Liver (tissue), 9 donors: Measurements from ENCODE around the gene CDH13. TPM values are rescaled to one million over a fixed set of nuclear protein-coding genes. Genes with fewer than 3 reads are reported as not detected.

Source experiments
- DNase-seq: peaks from one replicate; pipeline ENCODE4 v3.0.0-alpha.2; 2017; ENCODE audit warnings: low spot score
- H3K27ac ChIP-seq, 2 donors: one replicate each; pipeline ENCODE4 v1.7.0; 2013; ENCODE audit warnings: inconsistent platforms in 2 of 2, low read length in 2 of 2, control low read depth in 1 of 2, low read depth in 1 of 2, mild to moderate bottlenecking in 1 of 2
- H3K27me3 ChIP-seq, 4 donors: one replicate each; pipeline versions ENCODE4 v1.6.1 to v1.7.0; 2013; ENCODE audit warnings: low read length in 3 of 4, inconsistent platforms in 1 of 4, mild to moderate bottlenecking in 1 of 4, moderate library complexity in 1 of 4; ENCODE audit not compliant: control insufficient read depth in 4 of 4, insufficient read depth in 4 of 4
- H3K36me3 ChIP-seq, 4 donors: one replicate each; pipeline versions ENCODE4 v1.6.1 to v1.7.0; 2013; ENCODE audit warnings: low read length in 3 of 4, mild to moderate bottlenecking in 3 of 4, low read depth in 1 of 4, moderate library complexity in 1 of 4; ENCODE audit not compliant: control insufficient read depth in 4 of 4, insufficient read depth in 3 of 4
- H3K4me1 ChIP-seq, 4 donors: one replicate each; pipeline versions ENCODE4 v1.6.1 to v1.7.0; 2013; ENCODE audit warnings: low read length in 3 of 4, mild to moderate bottlenecking in 3 of 4, moderate library complexity in 1 of 4; ENCODE audit not compliant: control insufficient read depth in 4 of 4, insufficient read depth in 4 of 4
- H3K4me3 ChIP-seq, 3 donors: one replicate each; pipeline versions ENCODE4 v1.6.1 to v1.7.0; 2013; ENCODE audit warnings: low read length in 3 of 3, control low read depth in 1 of 3, low read depth in 1 of 3, mild to moderate bottlenecking in 1 of 3
- H3K9ac ChIP-seq, 2 donors: one replicate each; pipeline ENCODE4 v1.7.0; 2013; ENCODE audit warnings: low read length in 2 of 2, mild to moderate bottlenecking in 2 of 2, moderate library complexity in 2 of 2, control low read depth in 1 of 2, low read depth in 1 of 2
- H3K9me3 ChIP-seq, 4 donors: one replicate each; pipeline versions ENCODE4 v1.6.1 to v1.7.0; 2013; ENCODE audit warnings: low read length in 3 of 4; ENCODE audit not compliant: control insufficient read depth in 4 of 4
- EGR1 ChIP-seq, 2 donors: IDR thresholded peaks; 2 replicates each; pipeline ENCODE4 v1.6.1; 2016 to 2018; ENCODE audit warnings: antibody characterized with exemption in 2 of 2, low read depth in 2 of 2
- FOXA1 ChIP-seq: IDR thresholded peaks from 2 replicates; pipeline ENCODE4 v1.6.1; 2016; ENCODE audit warnings: antibody characterized with exemption
- FOXA2 ChIP-seq: IDR thresholded peaks from 2 replicates; pipeline ENCODE4 v1.6.1; 2016; ENCODE audit warnings: antibody characterized with exemption
- GABPA ChIP-seq, 2 donors: IDR thresholded peaks in 1 of 2; conservative IDR thresholded peaks in 1 of 2; 2 replicates each; pipeline ENCODE4 v1.6.1; 2016; ENCODE audit warnings: antibody characterized with exemption in 2 of 2, mild to moderate bottlenecking in 1 of 2, moderate library complexity in 1 of 2
- HNF4A ChIP-seq, 2 donors: conservative IDR thresholded peaks; 2 replicates each; pipeline ENCODE4 v1.6.1; 2016; ENCODE audit warnings: antibody characterized with exemption in 2 of 2, mild to moderate bottlenecking in 2 of 2
- HNF4G ChIP-seq: IDR thresholded peaks from 2 replicates; pipeline ENCODE4 v1.6.1; 2016; ENCODE audit warnings: antibody characterized with exemption
- JUND ChIP-seq, 2 donors: IDR thresholded peaks; 2 replicates each; pipeline ENCODE4 v1.6.1; 2016; ENCODE audit warnings: antibody characterized with exemption in 2 of 2
- NR2F2 ChIP-seq: IDR thresholded peaks from 2 replicates; pipeline ENCODE4 v1.6.1; 2016; ENCODE audit warnings: antibody characterized with exemption
- RAD21 ChIP-seq, 2 donors: IDR thresholded peaks; 2 replicates each; pipeline ENCODE4 v1.6.1; 2016; ENCODE audit warnings: antibody characterized with exemption in 2 of 2, mild to moderate bottlenecking in 2 of 2
- RXRA ChIP-seq, 2 donors: IDR thresholded peaks; 2 replicates each; pipeline ENCODE4 v1.6.1; 2017 to 2018; ENCODE audit warnings: antibody characterized with exemption in 2 of 2, mild to moderate bottlenecking in 1 of 2
- SP1 ChIP-seq: IDR thresholded peaks from 2 replicates; pipeline ENCODE4 v1.6.1; 2018; ENCODE audit warnings: antibody characterized with exemption, mild to moderate bottlenecking
- TAF1 ChIP-seq: conservative IDR thresholded peaks from 2 replicates; pipeline ENCODE4 v1.6.1; 2016; ENCODE audit warnings: antibody characterized with exemption, mild to moderate bottlenecking
- YY1 ChIP-seq: IDR thresholded peaks from 2 replicates; pipeline ENCODE4 v1.6.1; 2016; ENCODE audit warnings: antibody characterized with exemption, mild to moderate bottlenecking
- WGBS: extraction: QIAGEN DNeasy Blood & Tissue Kit; methylation state at CpG from one replicate; pipeline ENCODE4 v1.1.7; 2013; 5-methylcytosine and 5-hydroxymethylcytosine counted together
- polyA plus RNA-seq, 2 donors: library from polyadenylated mRNA; stranded (reverse) in 1 of 2; unstranded in 1 of 2; fragments of 200-250 nt in 1 of 2; fragments of >200 nt in 1 of 2; fragmentation: Nextera tagmentation in 1 of 2; extraction: Ambion mirVana in 1 of 2; gene quantifications; one replicate each; pipeline versions ENCODE4 v1.2.1 to v1.2.3, GENCODE V29; 2013 to 2015
- total RNA-seq, 2 donors: library from RNA; depleted of rRNA; stranded (reverse); fragments of >200 nt; gene quantifications; one replicate each; pipeline ENCODE4 v1.2.3, GENCODE V29; 2014
- TF ChIP-seq, protein P1 (sequence below): IDR thresholded peaks from 2 replicates; pipeline ENCODE4 v1.6.1; 2016; ENCODE audit warnings: antibody characterized with exemption
- TF ChIP-seq, protein P2 (sequence below): IDR thresholded peaks from 2 replicates; pipeline ENCODE4 v1.6.1; 2016; ENCODE audit warnings: antibody characterized with exemption
- TF ChIP-seq, protein P3 (sequence below): IDR thresholded peaks from 2 replicates; pipeline ENCODE4 v1.6.1; 2016; ENCODE audit warnings: antibody characterized with exemption, mild to moderate bottlenecking
- TF ChIP-seq, protein P4 (sequence below): IDR thresholded peaks from 2 replicates; pipeline ENCODE4 v1.6.1; 2016; ENCODE audit warnings: antibody characterized with exemption
- donor health status: healthy.
- donor health status: healthy.
- donor health status: healthy.
- donor health status: healthy.
- donor health status: healthy.

Gene CDH13
- total and polyA plus RNA-seq, 4 donors = 0.21 to 1.5 (median 0.58) TPM

DNA sequence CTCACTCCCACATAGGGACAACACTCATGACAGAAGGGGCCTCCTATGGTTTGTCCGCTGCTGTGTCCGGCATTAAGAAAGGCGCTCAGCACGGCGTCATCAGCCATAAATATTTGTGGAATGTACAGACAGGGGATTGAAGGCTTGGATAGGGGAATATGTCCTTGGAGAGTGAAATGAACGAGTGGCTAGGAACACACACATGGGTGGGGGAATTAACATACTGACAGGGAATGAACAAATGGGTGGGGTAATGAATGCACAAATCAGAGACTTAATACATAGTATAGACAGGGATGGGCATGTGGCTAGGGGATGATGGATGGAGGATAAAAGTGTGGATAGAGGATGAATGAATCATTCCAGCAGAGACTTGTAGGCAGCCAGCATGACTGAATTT lies 1027.0 kb downstream of the CDH13 start:
- DNase-seq = no peak
- 80% methylated on average over 6 of the region's 6 CpGs for WGBS
- Histone ChIP-seq H3K27ac (no peak overlapping the region), H3K4me3 (no peak overlapping the region), H3K36me3 (no peaks in the 10 kb centered on the region), H3K9me3 (no peaks in the 10 kb centered on the region), H3K9ac (no peak overlapping the region), H3K4me1 (no peaks in the 10 kb centered on the region), H3K27me3 (peaks cover 0 to 4% (median 0%) of the 10 kb centered on the region in 4 donors)
- TF ChIP-seq FOXA1 = no peak
- TF ChIP-seq, protein P1, sequence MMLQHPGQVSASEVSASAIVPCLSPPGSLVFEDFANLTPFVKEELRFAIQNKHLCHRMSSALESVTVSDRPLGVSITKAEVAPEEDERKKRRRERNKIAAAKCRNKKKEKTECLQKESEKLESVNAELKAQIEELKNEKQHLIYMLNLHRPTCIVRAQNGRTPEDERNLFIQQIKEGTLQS = no peak
- TF ChIP-seq TAF1 = no peak
- TF ChIP-seq EGR1 (IDR thresholded peaks at IDR 0.05; ENCODE audit: low read depth in 2 of 2) = no peak

- peaks cover 0 to 4% (median 1%) of the 10 kb centered on the region in 4 donors for H3K9me3 ChIP-seq
- 81% methylated on average over 4 of the region's 4 CpGs for WGBS
Measured at GRCh38 chr16:83660282-83660681, 1033.5 kb downstream of the CDH13 start.

GRCh38 chr16:83661656-83662055 lies 1034.9 kb downstream of the CDH13 start:
- H3K27me3 ChIP-seq = peaks cover 0 to 2% (median 0%) of the 10 kb centered on the region in 4 donors
- H3K27ac ChIP-seq = no peak overlapping the region
- H3K9ac ChIP-seq = no peak overlapping the region
- H3K36me3 ChIP-seq = no peaks in the 10 kb centered on the region
- H3K4me3 ChIP-seq = no peak overlapping the region
- H3K9me3 ChIP-seq = peaks cover 0 to 4% (median 1%) of the 10 kb centered on the region in 4 donors
- H3K4me1 ChIP-seq = no peaks in the 10 kb centered on the region
- no peak for DNase-seq
- no peak for TF ChIP-seq TAF1
- no peak for TF ChIP-seq JUND (IDR thresholded peaks at IDR 0.05)
- TF ChIP-seq, protein P2, sequence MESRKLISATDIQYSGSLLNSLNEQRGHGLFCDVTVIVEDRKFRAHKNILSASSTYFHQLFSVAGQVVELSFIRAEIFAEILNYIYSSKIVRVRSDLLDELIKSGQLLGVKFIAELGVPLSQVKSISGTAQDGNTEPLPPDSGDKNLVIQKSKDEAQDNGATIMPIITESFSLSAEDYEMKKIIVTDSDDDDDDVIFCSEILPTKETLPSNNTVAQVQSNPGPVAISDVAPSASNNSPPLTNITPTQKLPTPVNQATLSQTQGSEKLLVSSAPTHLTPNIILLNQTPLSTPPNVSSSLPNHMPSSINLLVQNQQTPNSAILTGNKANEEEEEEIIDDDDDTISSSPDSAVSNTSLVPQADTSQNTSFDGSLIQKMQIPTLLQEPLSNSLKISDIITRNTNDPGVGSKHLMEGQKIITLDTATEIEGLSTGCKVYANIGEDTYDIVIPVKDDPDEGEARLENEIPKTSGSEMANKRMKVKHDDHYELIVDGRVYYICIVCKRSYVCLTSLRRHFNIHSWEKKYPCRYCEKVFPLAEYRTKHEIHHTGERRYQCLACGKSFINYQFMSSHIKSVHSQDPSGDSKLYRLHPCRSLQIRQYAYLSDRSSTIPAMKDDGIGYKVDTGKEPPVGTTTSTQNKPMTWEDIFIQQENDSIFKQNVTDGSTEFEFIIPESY = no peak
- no peak for TF ChIP-seq HNF4G
- no peak for TF ChIP-seq SP1
- TF ChIP-seq HNF4A (conservative IDR thresholded peaks at IDR 0.05) = no peak
- TF ChIP-seq, protein P3, sequence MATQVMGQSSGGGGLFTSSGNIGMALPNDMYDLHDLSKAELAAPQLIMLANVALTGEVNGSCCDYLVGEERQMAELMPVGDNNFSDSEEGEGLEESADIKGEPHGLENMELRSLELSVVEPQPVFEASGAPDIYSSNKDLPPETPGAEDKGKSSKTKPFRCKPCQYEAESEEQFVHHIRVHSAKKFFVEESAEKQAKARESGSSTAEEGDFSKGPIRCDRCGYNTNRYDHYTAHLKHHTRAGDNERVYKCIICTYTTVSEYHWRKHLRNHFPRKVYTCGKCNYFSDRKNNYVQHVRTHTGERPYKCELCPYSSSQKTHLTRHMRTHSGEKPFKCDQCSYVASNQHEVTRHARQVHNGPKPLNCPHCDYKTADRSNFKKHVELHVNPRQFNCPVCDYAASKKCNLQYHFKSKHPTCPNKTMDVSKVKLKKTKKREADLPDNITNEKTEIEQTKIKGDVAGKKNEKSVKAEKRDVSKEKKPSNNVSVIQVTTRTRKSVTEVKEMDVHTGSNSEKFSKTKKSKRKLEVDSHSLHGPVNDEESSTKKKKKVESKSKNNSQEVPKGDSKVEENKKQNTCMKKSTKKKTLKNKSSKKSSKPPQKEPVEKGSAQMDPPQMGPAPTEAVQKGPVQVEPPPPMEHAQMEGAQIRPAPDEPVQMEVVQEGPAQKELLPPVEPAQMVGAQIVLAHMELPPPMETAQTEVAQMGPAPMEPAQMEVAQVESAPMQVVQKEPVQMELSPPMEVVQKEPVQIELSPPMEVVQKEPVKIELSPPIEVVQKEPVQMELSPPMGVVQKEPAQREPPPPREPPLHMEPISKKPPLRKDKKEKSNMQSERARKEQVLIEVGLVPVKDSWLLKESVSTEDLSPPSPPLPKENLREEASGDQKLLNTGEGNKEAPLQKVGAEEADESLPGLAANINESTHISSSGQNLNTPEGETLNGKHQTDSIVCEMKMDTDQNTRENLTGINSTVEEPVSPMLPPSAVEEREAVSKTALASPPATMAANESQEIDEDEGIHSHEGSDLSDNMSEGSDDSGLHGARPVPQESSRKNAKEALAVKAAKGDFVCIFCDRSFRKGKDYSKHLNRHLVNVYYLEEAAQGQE = no peak
- TF ChIP-seq RXRA (IDR thresholded peaks at IDR 0.05) = no peak
- TF ChIP-seq FOXA1 = no peak
- no peak for TF ChIP-seq EGR1 (IDR thresholded peaks at IDR 0.05; ENCODE audit: low read depth in 2 of 2)
- no peak for TF ChIP-seq RAD21 (IDR thresholded peaks at IDR 0.05)
- TF ChIP-seq GABPA (IDR thresholded peaks at IDR 0.05 in 1 of 2, conservative IDR thresholded peaks at IDR 0.05 in 1 of 2) = no peak
- no peak for TF ChIP-seq FOXA2

More at GRCh38 chr16:83660282-83660681, 1033.5 kb downstream of the CDH13 start:
- H3K9ac ChIP-seq = no peak overlapping the region
- no peak overlapping the region for H3K27ac ChIP-seq
- TF ChIP-seq RAD21 (IDR thresholded peaks at IDR 0.05) (no peak), EGR1 (IDR thresholded peaks at IDR 0.05; ENCODE audit: low read depth in 2 of 2) (no peak), GABPA (IDR thresholded peaks at IDR 0.05 in 1 of 2, conservative IDR thresholded peaks at IDR 0.05 in 1 of 2) (no peak), TAF1 (no peak), YY1 (no peak), HNF4G (no peak), FOXA1 (no peak), NR2F2 (no peak), FOXA2 (no peak)
- TF ChIP-seq, protein P3 = no peak
- TF ChIP-seq, protein P4, sequence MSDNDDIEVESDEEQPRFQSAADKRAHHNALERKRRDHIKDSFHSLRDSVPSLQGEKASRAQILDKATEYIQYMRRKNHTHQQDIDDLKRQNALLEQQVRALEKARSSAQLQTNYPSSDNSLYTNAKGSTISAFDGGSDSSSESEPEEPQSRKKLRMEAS = no peak
- DNase-seq = no peak
- no peaks in the 10 kb centered on the region for H3K4me1 ChIP-seq
- no peak overlapping the region for H3K4me3 ChIP-seq
- H3K36me3 ChIP-seq = no peaks in the 10 kb centered on the region
- H3K27me3 ChIP-seq = peaks cover 0 to 2% (median 0%) of the 10 kb centered on the region in 4 donors
